Activated T-cell treated with anti-CD3 and anti-CD28 coated beads for 24 hours (primary cell): ENCODE data around the gene ZNF593.

Experiments used
- DNase-seq: peaks from one replicate; pipeline ENCODE4 v3.0.0-alpha.2; 2020; ENCODE audit warnings: low read depth

The ZNF593 gene

GRCh38 chr1:26148887-26149286, 20.8 kb upstream of the ZNF593 start:
- DNase-seq = no peak

GRCh38 chr1:26153966-26154532, 15.7 kb upstream of the ZNF593 start:
- DNase-seq = no peak

GRCh38 chr1:26154750-26155149, 15.0 kb upstream of the ZNF593 start:
- no peak for DNase-seq

- no peak for DNase-seq
Observed at GRCh38 chr1:26155370-26156284, 14.1 kb upstream of the ZNF593 start.

GRCh38 chr1:26156285-26157038, 13.2 kb upstream of the ZNF593 start:
- no peak for DNase-seq

GRCh38 chr1:26158271-26158907, 11.3 kb upstream of the ZNF593 start:
- no peak for DNase-seq

GRCh38 chr1:26158908-26159742, 10.6 kb upstream of the ZNF593 start, which contains the start of gene FAM110D:
TSS of gene FAM110D (plus strand) at chr1:26159079. CDS start at chr1:26161292, 2,213 bp downstream.
- no peak for DNase-seq

- no peak for DNase-seq
Observed at GRCh38 chr1:26159743-26160039, 10.0 kb upstream of the ZNF593 start.

- no peak for DNase-seq
Observed at GRCh38 chr1:26160527-26161414, 8.9 kb upstream of the ZNF593 start.

GRCh38 chr1:26161415-26162219, 8.1 kb upstream of the ZNF593 start:
- DNase-seq = peak; percentile 32

GRCh38 chr1:26162220-26162709, 7.4 kb upstream of the ZNF593 start:
- DNase-seq = no peak

- no peak for DNase-seq
Observed at GRCh38 chr1:26163684-26164035, 6.0 kb upstream of the ZNF593 start.

GRCh38 chr1:26164036-26164860, 5.5 kb upstream of the ZNF593 start:
- DNase-seq = peak; percentile 30

- no peak for DNase-seq
Observed at GRCh38 chr1:26164861-26165842, 4.6 kb upstream of the ZNF593 start.

GRCh38 chr1:26166719-26167281, 2.9 kb upstream of the ZNF593 start:
- no peak for DNase-seq

GRCh38 chr1:26168410-26169197, 1.1 kb upstream of the ZNF593 start, which contains the start of gene C1orf232:
TSS of gene C1orf232 (minus strand) at chr1:26168963. CDS start at chr1:26168499, 464 bp downstream.
- DNase-seq = no peak
